ENCODE measurements around the gene OR7G1.

GRCh38 chr19:9065457-9066014, 50.0 kb downstream of the OR7G1 start:
- no peak for TF ChIP-seq CTCF (IDR thresholded peaks at IDR 0.05)
- no peak for TF ChIP-seq POLR2A (IDR thresholded peaks at IDR 0.05)
